Fibroblast of skin of back (primary cell): ENCODE results near the gene PEA15. TPM values are rescaled to one million over a fixed set of nuclear protein-coding genes. Genes with fewer than 3 reads are reported as not detected.

Source experiments
- DNase-seq: peaks from one replicate; pipeline ENCODE4 v3.0.0-alpha.2; 2013
- polyA plus RNA-seq, 2 experiments: library from polyadenylated mRNA; unstranded; fragments of 120-200 nt; gene quantifications; one replicate each; pipeline ENCODE4 v1.2.1, GENCODE V29; 2013; ENCODE audit not compliant: insufficient read length in 2 of 2

PEA15 gene, protein sequence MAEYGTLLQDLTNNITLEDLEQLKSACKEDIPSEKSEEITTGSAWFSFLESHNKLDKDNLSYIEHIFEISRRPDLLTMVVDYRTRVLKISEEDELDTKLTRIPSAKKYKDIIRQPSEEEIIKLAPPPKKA
- 491 TPM for polyA plus RNA-seq (2013, experiment 1 of 2; ENCODE audit: insufficient read length)
- polyA plus RNA-seq (2013, experiment 2 of 2; ENCODE audit: insufficient read length) = 442 TPM

GRCh38 chr1:160205242-160206035, at the start of gene PEA15:
PEA15 (plus strand) TSS chr1:160205384; CDS start chr1:160211545, 6,161 bp downstream.
- peak; percentile 81 for DNase-seq

DNA sequence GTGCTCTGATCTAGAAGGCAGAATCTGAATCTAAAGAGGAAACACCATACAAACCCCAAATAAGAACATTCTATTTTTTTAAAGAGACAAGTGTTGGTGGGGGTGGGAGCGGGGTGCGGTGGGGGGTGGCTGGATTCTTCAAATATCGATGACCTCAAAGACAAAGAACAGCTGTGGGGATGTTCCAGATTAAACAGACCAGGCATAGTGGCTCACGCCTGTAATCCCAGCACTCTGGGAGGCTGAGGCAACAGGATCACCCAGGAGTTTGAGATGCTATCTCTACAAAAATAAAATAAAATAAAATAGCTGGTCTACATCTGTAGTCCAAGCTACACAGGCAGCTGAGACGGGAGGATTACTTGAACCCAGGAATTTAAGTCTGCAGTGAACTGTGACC, 48.8 kb upstream of the PEA15 start:
- DNase-seq = no peak

GRCh38 chr1:160157174-160157573, 48.0 kb upstream of the PEA15 start:
- no peak for DNase-seq

DNA sequence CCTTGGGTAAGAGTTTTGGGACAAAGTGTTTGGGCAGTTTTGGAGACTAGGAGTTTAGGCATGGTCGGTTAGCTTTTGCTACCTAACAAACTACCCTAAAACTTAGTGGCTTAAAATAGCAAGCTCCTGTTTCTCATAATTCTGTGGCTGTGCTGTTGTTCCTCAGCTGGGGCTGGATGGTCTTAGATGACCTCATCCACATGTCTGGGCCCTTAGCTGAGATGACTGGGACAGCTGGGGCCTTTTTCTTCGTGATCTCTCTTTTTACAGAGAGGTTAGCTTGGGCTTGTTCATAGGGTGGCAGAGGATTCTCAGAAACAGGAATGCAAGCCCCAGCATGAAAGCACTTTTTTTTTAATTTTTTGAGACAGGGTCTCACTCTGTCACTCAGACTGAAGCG, 47.2 kb upstream of the PEA15 start:
- DNase-seq = peak; percentile 16

GRCh38 chr1:160158534-160158933, 46.6 kb upstream of the PEA15 start:
- no peak for DNase-seq

DNA sequence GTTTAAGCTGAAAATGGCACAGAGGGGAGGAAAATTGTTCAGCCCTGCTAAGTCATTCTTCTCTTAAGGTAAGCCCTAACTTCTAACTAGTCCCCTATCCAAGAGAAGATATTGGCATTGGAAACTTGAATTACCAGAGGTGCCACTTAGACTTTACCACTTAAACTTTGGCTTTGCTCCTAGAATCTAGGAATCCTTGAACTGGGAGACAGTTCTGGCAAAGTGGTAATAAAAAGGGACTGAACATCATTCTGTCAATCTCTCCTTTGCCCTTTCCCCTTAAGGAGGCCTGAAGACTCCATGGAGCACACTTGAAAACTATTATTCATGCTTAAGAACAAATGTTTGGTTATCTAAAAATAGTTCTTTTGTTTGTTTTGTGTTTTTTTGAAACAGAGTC, 45.3 kb upstream of the PEA15 start:
- DNase-seq = peak; percentile 32

GRCh38 chr1:160161965-160162705, 43.0 kb upstream of the PEA15 start:
- DNase-seq = peak; percentile 24

- DNase-seq = no peak
Observed at GRCh38 chr1:160162931-160163330, 42.3 kb upstream of the PEA15 start.

- DNase-seq = no peak
Observed at GRCh38 chr1:160163615-160164014, 41.6 kb upstream of the PEA15 start.

DNA sequence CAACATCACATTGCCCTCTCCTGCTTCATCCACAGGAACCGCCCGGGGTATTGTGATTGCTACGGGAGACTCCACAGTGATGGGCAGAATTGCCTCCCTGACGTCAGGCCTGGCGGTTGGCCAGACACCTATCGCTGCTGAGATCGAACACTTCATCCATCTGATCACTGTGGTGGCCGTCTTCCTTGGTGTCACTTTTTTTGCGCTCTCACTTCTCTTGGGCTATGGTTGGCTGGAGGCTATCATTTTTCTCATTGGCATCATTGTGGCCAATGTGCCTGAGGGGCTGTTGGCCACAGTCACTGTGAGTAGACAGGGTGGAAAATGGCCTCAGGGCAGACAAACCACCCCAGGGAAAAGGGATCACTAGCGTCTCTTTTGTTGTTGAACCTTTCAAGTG, 41.1 kb upstream of the PEA15 start:
- no peak for DNase-seq

GRCh38 chr1:160166166-160166868, 38.9 kb upstream of the PEA15 start:
- DNase-seq = no peak

DNA sequence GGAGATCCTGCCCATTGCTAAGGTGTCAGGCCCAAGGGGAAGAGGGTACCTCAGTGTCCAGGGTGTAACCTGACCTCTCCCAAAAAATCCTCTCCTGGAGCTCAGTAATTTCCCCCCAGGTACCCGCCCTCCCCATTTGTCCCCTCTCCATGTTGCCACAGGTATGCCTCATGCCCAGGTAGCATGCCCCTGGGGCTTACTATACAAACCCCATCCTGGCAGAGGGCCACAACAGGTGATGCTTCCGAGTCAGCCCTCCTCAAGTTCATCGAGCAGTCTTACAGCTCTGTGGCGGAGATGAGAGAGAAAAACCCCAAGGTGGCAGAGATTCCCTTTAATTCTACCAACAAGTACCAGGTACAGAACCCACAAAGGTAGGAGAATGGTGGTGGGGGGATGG, 38.1 kb upstream of the PEA15 start:
- DNase-seq = no peak

GRCh38 chr1:160167580-160167979, 37.6 kb upstream of the PEA15 start:
- DNase-seq = peak; percentile 15

GRCh38 chr1:160168016-160168415, 37.2 kb upstream of the PEA15 start:
- no peak for DNase-seq

DNA sequence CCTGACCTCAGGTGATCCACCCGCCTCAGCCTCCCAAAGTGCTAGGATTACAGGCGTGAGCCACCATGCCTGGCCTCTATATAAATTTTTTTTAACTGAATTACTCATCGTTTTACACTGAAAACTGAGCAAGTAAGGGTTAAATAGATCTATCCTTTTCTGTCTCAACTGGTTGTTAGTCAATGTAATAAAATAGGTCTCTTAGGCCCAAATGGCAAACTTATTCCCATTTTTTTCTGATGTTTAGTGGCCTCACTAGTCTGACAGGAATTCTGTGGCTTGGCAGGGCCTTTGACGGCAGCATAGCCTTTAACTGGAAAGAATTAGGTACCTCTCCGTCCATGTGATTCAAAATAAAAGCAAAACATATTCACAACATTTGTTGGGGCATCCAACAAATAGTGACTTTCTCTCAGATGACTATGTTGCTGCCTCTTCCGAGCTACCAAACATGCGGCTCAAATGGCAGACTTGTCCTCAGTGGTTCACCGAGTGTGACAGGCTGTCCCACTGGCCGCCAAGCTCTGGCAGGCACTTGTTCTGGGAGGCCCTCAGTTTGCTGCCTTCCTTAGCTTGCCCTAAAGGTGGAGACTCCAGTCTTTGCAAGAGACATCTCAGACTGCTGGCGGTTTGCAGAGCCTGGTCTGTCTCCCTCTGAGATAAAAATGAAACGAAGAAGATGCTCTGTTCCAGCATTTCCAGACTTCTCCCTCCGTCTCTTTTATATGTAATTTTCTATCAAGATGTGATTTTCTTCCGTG, 36.4 kb upstream of the PEA15 start:
- no peak for DNase-seq

GRCh38 chr1:160169553-160170399, 35.4 kb upstream of the PEA15 start:
- peak; percentile 33 for DNase-seq

DNA sequence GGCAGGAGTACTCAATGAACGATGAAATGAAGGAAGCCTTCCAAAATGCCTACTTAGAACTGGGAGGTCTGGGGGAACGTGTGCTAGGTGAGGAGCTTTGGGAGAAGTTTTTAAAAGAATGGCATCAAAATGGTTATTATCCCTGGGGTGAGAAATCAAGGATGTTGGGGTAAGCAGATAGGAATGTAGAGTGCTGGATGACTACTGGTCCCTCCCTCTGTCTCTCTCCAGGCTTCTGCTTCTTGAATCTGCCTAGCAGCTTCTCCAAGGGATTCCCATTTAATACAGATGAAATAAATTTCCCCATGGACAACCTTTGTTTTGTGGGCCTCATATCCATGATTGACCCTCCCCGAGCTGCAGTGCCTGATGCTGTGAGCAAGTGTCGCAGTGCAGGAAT, 33.8 kb upstream of the PEA15 start:
- DNase-seq = peak; percentile 69

DNA sequence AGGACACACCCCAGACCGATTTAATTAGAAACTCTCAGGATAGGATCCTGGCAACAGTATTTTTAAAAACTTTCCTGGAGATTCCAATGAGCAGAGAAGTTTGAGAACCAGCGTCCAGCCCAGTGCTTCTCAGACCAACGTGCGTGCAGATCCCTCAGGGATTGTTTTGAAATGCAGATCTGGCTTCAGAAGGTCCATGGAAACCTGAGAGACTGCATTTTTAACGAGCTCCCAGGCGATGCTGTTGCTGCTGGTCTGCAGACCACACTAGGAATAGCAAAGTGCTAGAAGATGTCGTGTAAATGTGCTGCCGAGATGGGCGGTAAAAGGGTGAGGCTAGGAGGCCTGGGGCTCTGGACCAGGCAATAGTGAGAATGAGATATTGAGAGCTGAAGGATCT, 33.2 kb upstream of the PEA15 start:
- no peak for DNase-seq

DNA sequence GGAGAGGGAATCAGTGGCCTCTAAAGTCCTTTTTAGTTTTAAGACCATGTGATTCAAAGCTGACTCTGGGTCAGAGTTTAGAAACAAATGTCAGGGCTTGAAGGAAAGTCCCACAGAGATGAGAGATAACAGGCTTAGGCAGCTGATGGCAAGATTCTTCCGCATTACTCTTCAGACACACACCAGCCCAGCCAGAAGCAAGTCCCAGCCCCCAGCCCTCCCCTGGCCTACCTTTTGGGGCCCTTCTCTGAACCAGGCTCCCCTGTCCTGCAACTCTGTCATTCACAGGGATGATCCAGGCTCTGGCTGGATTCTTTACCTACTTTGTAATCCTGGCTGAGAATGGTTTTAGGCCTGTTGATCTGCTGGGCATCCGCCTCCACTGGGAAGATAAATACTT, 28.0 kb upstream of the PEA15 start:
- no peak for DNase-seq

DNA sequence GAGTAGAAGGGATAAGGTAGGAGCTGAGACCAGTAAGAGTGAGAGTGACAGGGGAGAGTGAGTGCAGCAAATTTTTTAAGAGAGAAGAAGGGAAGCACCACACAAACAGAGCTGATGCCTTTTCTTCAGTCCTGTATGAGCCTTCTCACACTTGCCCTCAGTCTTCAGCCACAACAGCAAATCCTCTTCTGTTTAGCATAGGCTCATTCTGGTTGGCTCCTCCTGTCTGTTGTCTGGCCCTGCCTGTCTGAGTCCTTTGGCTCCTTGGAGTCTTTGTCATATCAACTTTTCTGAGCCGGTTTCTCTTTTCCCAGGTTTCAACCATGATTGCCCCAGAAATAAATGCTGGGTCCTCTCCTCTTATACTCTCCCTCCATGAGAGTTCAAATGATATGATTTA, 27.5 kb upstream of the PEA15 start:
- DNase-seq = no peak

DNA sequence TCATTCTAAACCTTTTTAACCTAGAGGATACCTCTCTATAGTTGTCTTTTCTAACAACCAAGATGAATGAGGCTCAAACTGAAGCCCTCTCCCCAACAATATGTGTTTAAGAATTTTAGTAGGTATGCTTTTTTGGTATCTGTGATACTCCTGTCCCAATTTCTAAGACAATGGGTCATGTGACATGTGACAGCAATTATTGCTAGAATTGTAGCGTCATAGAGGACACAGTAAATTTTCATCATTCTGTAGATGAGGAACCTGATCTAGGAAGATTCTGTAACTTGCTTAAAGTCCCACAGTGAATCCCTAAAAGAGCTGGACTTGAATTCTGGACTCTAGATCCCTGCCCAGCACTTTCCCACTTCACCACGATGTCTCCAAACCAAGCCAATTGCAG, 26.5 kb upstream of the PEA15 start:
- no peak for DNase-seq
